Gastroesophageal sphincter (tissue), 4 donors: ENCODE measurements around the gene SOX5. TPM values are rescaled to one million over a fixed set of nuclear protein-coding genes. Genes with fewer than 3 reads are reported as not detected.
"Not testable (repeated sequence)": the region's sequence is repeated elsewhere in the genome, so short reads cannot be mapped to it uniquely, and the experiment has no call there.

ENCODE experiments used
- ATAC-seq: fragments of 150-250 bp; one replicate; pipeline ENCODE4 v1.9.1; 2016; ENCODE audit warnings: mild to moderate bottlenecking, moderate library complexity
- H3K27ac ChIP-seq, 4 donors: fragments of 200-600 bp; sonication (generic) in 3 of 4; 1 replicate in 3 of 4; 2 replicates in 1 of 4; pipeline ENCODE4 v1.5.1; 2016 to 2019
- H3K27me3 ChIP-seq: fragments of 200-600 bp; sonication (generic); one replicate; pipeline ENCODE4 v1.5.1; 2019
- H3K36me3 ChIP-seq, 2 donors: fragments of 200-600 bp; sonication (generic); one replicate each; pipeline ENCODE4 v1.5.1; 2019; ENCODE audit warnings: control low read depth in 1 of 2
- H3K4me1 ChIP-seq, 3 donors: fragments of 200-600 bp; sonication (generic); 1 replicate in 2 of 3; 2 replicates in 1 of 3; pipeline ENCODE4 v1.5.1; 2016 to 2019; ENCODE audit warnings: control low read depth in 2 of 3
- H3K4me3 ChIP-seq, 2 donors: fragments of 200-600 bp; sonication (generic); one replicate each; pipeline ENCODE4 v1.5.1; 2019; ENCODE audit warnings: mild to moderate bottlenecking in 1 of 2, moderate library complexity in 1 of 2
- H3K9me3 ChIP-seq, 3 donors: fragments of 200-600 bp; sonication (generic); one replicate each; pipeline ENCODE4 v1.5.1; 2017 to 2019; ENCODE audit warnings: control low read depth in 2 of 3
- EP300 ChIP-seq: sonication (generic); formaldehyde crosslinking; IDR thresholded peaks from one replicate; pipeline ENCODE4 v1.6.1; 2017; ENCODE audit warnings: antibody characterized with exemption, mild to moderate bottlenecking
- POLR2A ChIP-seq, 2 donors: fragments of 450-650 bp; IDR thresholded peaks; one replicate each; pipeline ENCODE4 v1.6.1; 2017; ENCODE audit warnings: antibody characterized with exemption in 2 of 2, mild to moderate bottlenecking in 2 of 2, moderate library complexity in 1 of 2
- POLR2AphosphoS5 ChIP-seq: sonication (generic); formaldehyde crosslinking; IDR thresholded peaks from one replicate; pipeline ENCODE4 v1.6.1; 2017; ENCODE audit warnings: antibody characterized with exemption
- WGBS, 2 donors: methylation state at CpG; one replicate each; pipeline ENCODE4 v1.1.5; 2018; ENCODE audit warnings: low coverage in 1 of 2; 5-methylcytosine and 5-hydroxymethylcytosine counted together
- total RNA-seq, 4 donors: library from RNA; depleted of rRNA; stranded (reverse); fragments of >200 nt; gene quantifications; one replicate each; pipeline ENCODE4 v1.1.0, GENCODE V29; 2016
- TF ChIP-seq, protein P1 (sequence below), 4 experiments: fragments of 200-600 bp in 2 of 4; fragments of 450-650 bp in 2 of 4; sonication (generic) in 1 of 4; IDR thresholded peaks; one replicate each; pipeline ENCODE4 v1.5.1; 2017 to 2019; ENCODE audit warnings: antibody characterized with exemption in 4 of 4, mild to moderate bottlenecking in 2 of 4, moderate library complexity in 2 of 4

Gene SOX5
- total RNA-seq, 4 donors from 2014 or later: 4.9 to 69.9 (median 18.1) TPM

DNA sequence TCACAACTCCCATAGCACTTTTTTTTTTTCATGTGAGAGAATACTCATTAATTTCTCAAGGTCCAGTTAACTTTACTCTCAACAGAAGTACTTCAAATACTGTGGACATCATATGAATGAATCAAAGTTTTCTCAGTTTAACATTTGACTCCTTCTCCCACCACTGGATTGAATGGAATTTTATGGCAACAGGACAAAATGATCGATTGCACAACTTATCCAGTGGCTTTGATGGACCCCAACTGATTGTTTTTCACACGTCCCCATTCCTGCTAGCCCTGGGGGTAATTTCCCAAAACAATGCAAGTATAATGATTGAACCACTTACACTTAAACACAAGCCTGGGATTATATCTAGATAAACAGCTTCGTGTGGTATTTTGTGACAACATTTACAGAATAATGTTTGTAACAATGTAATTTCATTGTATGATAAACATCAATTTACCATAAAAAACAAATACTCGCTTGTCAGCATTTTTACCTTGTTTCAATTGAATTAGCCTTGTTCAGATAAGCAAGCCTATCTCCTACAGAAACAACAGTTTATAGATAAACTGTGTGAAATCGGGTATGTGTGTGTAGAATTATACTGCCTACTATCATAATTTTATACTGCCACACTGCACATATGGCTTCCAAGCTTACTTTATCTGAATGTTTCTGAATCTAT lies 60.9 kb downstream of the SOX5 start:
- H3K4me1 ChIP-seq: no peaks in the 10 kb centered on the region
- 71 to 87% methylated on average over 5 of the region's 5 CpGs for WGBS, 2 donors
- peaks cover 0 to 2% of the 10 kb centered on the region in 2 donors for H3K36me3 ChIP-seq
- no peaks in the 10 kb centered on the region for H3K27me3 ChIP-seq
- TF ChIP-seq, protein P1, sequence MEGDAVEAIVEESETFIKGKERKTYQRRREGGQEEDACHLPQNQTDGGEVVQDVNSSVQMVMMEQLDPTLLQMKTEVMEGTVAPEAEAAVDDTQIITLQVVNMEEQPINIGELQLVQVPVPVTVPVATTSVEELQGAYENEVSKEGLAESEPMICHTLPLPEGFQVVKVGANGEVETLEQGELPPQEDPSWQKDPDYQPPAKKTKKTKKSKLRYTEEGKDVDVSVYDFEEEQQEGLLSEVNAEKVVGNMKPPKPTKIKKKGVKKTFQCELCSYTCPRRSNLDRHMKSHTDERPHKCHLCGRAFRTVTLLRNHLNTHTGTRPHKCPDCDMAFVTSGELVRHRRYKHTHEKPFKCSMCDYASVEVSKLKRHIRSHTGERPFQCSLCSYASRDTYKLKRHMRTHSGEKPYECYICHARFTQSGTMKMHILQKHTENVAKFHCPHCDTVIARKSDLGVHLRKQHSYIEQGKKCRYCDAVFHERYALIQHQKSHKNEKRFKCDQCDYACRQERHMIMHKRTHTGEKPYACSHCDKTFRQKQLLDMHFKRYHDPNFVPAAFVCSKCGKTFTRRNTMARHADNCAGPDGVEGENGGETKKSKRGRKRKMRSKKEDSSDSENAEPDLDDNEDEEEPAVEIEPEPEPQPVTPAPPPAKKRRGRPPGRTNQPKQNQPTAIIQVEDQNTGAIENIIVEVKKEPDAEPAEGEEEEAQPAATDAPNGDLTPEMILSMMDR (IDR thresholded peaks at IDR 0.05): no peak
- TF ChIP-seq POLR2A (IDR thresholded peaks at IDR 0.05): no peak
- no peak overlapping the region for H3K4me3 ChIP-seq
- ATAC-seq: no peak
- H3K27ac ChIP-seq: no peak overlapping the region
- no peaks in the 10 kb centered on the region for H3K9me3 ChIP-seq

DNA sequence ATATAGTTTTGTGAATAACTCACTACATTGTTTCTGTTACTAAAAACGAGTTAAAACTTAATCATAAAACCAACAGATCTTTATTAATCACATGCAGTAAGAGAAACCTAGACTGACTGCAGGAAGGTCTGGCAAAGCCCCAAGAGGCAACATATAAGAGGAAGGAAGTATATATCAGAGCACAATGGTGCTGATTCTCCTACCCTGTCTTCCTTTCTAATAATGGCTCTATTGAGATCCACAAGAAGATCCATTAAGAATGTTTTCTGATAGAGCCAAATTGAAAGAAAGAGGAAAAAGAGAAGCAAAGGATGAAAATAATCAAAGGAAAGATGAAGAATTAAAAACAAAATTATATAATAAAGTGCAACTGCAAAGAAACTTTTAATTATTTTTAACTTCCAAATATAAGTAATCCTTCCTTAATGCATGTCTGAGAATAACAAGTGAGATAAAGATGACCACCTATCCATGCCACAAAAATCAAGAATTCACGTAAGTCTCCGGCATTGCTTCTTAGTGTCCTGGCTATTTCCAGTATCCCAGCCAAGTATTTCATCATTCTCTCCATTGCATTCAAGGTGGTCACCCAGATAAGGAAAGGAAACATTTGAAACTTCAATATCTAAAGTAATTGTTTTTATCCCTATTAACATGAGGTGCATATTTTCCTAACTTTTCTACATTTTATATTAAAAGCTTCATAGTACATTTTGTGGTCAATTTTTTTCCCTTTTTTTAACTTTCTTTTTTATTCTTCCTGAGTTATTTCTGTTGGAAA lies 62.2 kb downstream of the SOX5 start:
- ATAC-seq: no peak
- H3K36me3 ChIP-seq: no peaks in the 10 kb centered on the region
- H3K27me3 ChIP-seq: no peaks in the 10 kb centered on the region
- no peak overlapping the region for H3K4me3 ChIP-seq
- no peak for TF ChIP-seq POLR2A (IDR thresholded peaks at IDR 0.05)
- no peak for TF ChIP-seq EP300
- TF ChIP-seq, protein P1 (IDR thresholded peaks at IDR 0.05): no peak
- TF ChIP-seq POLR2AphosphoS5: no peak
- no peaks in the 10 kb centered on the region for H3K4me1 ChIP-seq
- WGBS, 2 donors: 31 to 53% methylated on average over 3 of the region's 3 CpGs
- no peaks in the 10 kb centered on the region for H3K9me3 ChIP-seq
- no peak overlapping the region for H3K27ac ChIP-seq

DNA sequence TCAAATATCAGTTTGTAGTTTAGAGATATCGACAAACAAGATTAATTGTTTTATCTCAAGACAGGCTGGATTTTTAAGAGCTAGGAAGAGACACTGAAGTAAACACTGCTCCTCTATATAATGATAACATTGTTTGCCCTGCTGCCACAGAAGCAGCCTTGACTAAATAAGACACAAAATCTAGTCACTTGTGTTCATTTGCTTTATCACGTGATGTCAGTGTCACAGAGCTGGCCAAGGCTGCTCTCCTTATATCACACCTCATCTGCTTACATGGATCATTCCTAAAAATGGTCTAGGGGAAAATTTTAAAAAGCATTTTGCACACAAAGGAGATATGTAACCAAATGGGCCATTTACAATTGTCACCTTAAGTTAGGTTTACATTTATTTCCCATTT lies 64.1 kb downstream of the SOX5 start:
- no peaks in the 10 kb centered on the region for H3K36me3 ChIP-seq
- no peak for TF ChIP-seq POLR2A (IDR thresholded peaks at IDR 0.05)
- TF ChIP-seq, protein P1 (IDR thresholded peaks at IDR 0.05): no peak
- no peak for TF ChIP-seq POLR2AphosphoS5
- TF ChIP-seq EP300: no peak
- H3K4me1 ChIP-seq: no peaks in the 10 kb centered on the region
- WGBS, 2 donors: 56 to 60% methylated on average over 2 of the region's 2 CpGs
- no peaks in the 10 kb centered on the region for H3K9me3 ChIP-seq
- no peak for ATAC-seq
- no peak overlapping the region for H3K4me3 ChIP-seq
- no peak overlapping the region for H3K27ac ChIP-seq
- no peaks in the 10 kb centered on the region for H3K27me3 ChIP-seq

DNA sequence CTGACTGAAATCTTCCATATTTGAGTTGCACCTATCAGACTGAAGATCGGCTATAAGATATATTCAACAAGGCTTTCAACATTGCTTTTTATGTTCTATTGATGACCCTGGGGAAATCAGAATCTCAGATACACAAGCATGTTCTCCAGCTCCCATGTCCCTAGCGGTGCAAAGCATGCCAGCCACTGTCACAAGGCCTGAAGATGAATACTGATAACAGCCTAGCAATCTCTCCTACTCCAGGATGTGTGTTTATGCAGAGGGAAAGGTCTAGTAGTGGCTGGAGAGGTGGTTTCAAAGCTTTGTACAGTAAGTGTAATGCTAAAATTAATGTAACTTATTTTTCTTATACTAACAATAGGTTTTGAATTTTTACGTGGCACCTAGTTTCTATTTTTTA lies 64.6 kb downstream of the SOX5 start:
- Histone ChIP-seq H3K27ac (no peak overlapping the region), H3K27me3 (no peaks in the 10 kb centered on the region), H3K9me3 (no peaks in the 10 kb centered on the region), H3K36me3 (no peaks in the 10 kb centered on the region), H3K4me1 (no peaks in the 10 kb centered on the region), H3K4me3 (no peak overlapping the region)
- TF ChIP-seq POLR2A (IDR thresholded peaks at IDR 0.05) (no peak), EP300 (no peak), POLR2AphosphoS5 (no peak)
- TF ChIP-seq, protein P1 (IDR thresholded peaks at IDR 0.05): no peak
- 93 to 95% methylated on average over 3 of the region's 3 CpGs for WGBS, 2 donors
- no peak for ATAC-seq

DNA sequence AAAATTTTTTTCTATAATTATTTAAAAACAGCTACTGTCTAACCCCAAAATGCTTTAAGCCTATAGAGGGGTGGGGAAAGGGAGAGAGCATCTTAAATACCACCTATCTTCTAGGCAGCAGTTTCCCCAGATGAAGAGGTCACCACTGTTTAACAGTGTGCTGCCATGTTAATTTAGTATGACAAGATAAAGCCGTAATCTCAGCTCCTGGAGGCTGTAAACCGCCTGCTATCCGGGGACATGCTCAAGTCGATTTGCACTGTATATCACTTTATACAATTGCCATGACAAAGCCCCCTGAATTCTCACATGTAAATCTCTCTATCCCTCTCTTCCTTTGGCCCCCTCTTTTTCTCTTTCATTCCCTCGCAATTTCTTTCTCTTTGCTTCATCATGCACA lies 68.5 kb downstream of the SOX5 start:
- Histone ChIP-seq H3K9me3 (no peaks in the 10 kb centered on the region), H3K27me3 (no peaks in the 10 kb centered on the region), H3K4me3 (no peak overlapping the region), H3K4me1 (no peaks in the 10 kb centered on the region), H3K27ac (no peak overlapping the region), H3K36me3 (no peaks in the 10 kb centered on the region)
- TF ChIP-seq POLR2A (IDR thresholded peaks at IDR 0.05): no peak
- no peak for TF ChIP-seq EP300
- TF ChIP-seq POLR2AphosphoS5: no peak
- TF ChIP-seq, protein P1 (IDR thresholded peaks at IDR 0.05): no peak
- ATAC-seq: no peak
- 82 to 86% methylated on average over 5 of the region's 5 CpGs for WGBS, 2 donors

DNA sequence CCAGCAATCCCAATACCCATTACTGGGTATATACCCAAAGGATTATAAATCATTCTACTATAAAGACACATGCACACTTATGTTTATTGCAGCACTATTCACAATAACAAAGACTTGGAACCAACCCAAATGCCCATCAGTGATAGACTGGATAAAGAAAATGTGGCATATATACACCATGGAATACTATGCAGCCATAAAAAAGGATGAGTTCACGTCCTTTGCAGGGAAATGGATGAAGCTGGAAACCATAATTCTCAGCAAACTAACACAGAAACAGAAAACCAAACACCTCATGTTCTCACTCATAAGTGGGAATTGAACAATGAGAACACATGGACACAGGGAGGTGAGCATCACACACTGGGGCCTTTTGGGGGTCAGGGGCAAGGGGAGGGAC lies 72.9 kb downstream of the SOX5 start:
- WGBS, 2 donors: 80 to 90% methylated on average over 1 of the region's 1 CpG
- not testable (repeated sequence) for H3K27me3 ChIP-seq, ATAC-seq, H3K27ac ChIP-seq, H3K9me3 ChIP-seq, H3K4me3 ChIP-seq, H3K4me1 ChIP-seq, H3K36me3 ChIP-seq
